Measurements from ENCODE around the gene SYT1. TPM values are rescaled to one million over a fixed set of nuclear protein-coding genes. Genes with fewer than 3 reads are reported as not detected.

Gene SYT1
- total and polyA plus RNA-seq, 4 donors, result 0.53 to 0.84 (median 0.64) TPM

DNA sequence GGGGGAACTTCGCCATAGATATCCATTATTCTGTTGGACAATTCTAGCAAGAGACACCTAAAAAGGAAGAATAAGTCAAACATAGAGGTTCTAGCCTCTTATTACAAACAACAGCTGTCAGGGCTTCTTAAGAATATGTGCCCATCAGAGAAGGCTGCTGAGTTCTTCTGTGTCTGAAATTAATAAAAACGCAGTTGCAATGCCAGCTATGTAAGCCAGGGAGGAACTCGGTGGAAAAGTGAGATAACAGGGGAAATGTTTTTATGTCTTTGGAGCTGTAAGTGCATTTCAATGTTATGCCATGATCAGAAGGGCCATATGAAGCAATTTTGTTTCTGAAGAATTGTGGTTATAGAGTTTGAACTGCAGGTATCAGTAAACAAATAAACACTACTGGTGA, 95.0 kb downstream of the SYT1 start:
- no peak overlapping the region for H3K9ac ChIP-seq (ENCODE audit: low read depth in 1 of 2, low read length in 2 of 2)
- H3K4me1 ChIP-seq (ENCODE audit: control insufficient read depth in 4 of 4, insufficient read depth in 4 of 4, low read length in 3 of 4), result no peaks in the 10 kb centered on the region
- H3K27ac ChIP-seq (ENCODE audit: low read depth in 1 of 2, low read length in 2 of 2), result no peak overlapping the region
- 67% methylated on average over 3 of the region's 3 CpGs for WGBS
- H3K27me3 ChIP-seq (ENCODE audit: control insufficient read depth in 4 of 4, insufficient read depth in 4 of 4, low read length in 3 of 4), result no peaks in the 10 kb centered on the region
- no peaks in the 10 kb centered on the region for H3K9me3 ChIP-seq (ENCODE audit: control insufficient read depth in 4 of 4, low read length in 3 of 4)
- H3K4me3 ChIP-seq (ENCODE audit: low read depth in 1 of 3, low read length in 3 of 3), result no peak overlapping the region
- TF ChIP-seq EGR1 (IDR thresholded peaks at IDR 0.05; ENCODE audit: low read depth in 2 of 2), result no peak
- TF ChIP-seq YY1 (IDR thresholded peaks at IDR 0.05), result no peak
- no peak for TF ChIP-seq TAF1 (conservative IDR thresholded peaks at IDR 0.05)
- no peak for TF ChIP-seq RAD21 (IDR thresholded peaks at IDR 0.05)
- no peak for TF ChIP-seq HNF4G (IDR thresholded peaks at IDR 0.05)
- TF ChIP-seq JUND (IDR thresholded peaks at IDR 0.05), result no peak
- no peak for TF ChIP-seq FOXA2 (IDR thresholded peaks at IDR 0.05)
- no peak for TF ChIP-seq SP1 (IDR thresholded peaks at IDR 0.05)
- no peak for TF ChIP-seq NR2F2 (IDR thresholded peaks at IDR 0.05)
- TF ChIP-seq, protein P1, sequence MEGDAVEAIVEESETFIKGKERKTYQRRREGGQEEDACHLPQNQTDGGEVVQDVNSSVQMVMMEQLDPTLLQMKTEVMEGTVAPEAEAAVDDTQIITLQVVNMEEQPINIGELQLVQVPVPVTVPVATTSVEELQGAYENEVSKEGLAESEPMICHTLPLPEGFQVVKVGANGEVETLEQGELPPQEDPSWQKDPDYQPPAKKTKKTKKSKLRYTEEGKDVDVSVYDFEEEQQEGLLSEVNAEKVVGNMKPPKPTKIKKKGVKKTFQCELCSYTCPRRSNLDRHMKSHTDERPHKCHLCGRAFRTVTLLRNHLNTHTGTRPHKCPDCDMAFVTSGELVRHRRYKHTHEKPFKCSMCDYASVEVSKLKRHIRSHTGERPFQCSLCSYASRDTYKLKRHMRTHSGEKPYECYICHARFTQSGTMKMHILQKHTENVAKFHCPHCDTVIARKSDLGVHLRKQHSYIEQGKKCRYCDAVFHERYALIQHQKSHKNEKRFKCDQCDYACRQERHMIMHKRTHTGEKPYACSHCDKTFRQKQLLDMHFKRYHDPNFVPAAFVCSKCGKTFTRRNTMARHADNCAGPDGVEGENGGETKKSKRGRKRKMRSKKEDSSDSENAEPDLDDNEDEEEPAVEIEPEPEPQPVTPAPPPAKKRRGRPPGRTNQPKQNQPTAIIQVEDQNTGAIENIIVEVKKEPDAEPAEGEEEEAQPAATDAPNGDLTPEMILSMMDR (IDR thresholded peaks at IDR 0.05; ENCODE audit: low read depth, low read length, missing input control), result no peak
- TF ChIP-seq GABPA (IDR thresholded peaks at IDR 0.05 in 1 of 2, conservative IDR thresholded peaks at IDR 0.05 in 1 of 2), result no peak
- no peak for TF ChIP-seq HNF4A (conservative IDR thresholded peaks at IDR 0.05)
- TF ChIP-seq, protein P2, sequence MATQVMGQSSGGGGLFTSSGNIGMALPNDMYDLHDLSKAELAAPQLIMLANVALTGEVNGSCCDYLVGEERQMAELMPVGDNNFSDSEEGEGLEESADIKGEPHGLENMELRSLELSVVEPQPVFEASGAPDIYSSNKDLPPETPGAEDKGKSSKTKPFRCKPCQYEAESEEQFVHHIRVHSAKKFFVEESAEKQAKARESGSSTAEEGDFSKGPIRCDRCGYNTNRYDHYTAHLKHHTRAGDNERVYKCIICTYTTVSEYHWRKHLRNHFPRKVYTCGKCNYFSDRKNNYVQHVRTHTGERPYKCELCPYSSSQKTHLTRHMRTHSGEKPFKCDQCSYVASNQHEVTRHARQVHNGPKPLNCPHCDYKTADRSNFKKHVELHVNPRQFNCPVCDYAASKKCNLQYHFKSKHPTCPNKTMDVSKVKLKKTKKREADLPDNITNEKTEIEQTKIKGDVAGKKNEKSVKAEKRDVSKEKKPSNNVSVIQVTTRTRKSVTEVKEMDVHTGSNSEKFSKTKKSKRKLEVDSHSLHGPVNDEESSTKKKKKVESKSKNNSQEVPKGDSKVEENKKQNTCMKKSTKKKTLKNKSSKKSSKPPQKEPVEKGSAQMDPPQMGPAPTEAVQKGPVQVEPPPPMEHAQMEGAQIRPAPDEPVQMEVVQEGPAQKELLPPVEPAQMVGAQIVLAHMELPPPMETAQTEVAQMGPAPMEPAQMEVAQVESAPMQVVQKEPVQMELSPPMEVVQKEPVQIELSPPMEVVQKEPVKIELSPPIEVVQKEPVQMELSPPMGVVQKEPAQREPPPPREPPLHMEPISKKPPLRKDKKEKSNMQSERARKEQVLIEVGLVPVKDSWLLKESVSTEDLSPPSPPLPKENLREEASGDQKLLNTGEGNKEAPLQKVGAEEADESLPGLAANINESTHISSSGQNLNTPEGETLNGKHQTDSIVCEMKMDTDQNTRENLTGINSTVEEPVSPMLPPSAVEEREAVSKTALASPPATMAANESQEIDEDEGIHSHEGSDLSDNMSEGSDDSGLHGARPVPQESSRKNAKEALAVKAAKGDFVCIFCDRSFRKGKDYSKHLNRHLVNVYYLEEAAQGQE (IDR thresholded peaks at IDR 0.05), result no peak
- no peak for DNase-seq (ENCODE audit: low spot score)
- H3K36me3 ChIP-seq (ENCODE audit: control insufficient read depth in 4 of 4, insufficient read depth in 3 of 4, low read depth in 1 of 4, low read length in 3 of 4), result no peaks in the 10 kb centered on the region

DNA sequence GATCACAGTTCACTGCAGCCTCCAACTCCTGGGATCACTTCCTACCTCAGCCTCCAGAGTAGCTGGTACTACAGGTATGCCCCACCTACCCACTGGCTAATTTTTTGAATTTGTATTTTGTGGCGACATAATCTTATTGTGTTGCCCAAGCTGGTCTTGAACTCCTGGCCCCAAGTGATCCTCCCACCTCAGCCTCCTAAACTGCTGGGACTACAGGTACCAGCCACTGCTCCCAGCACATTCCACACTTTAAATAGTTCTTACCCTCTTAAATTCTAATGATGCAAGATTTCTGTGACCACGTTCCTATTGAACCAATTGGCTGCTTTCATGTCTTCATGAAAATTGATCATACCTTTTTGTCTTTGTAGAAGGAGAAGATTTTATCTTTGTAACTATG, 96.6 kb downstream of the SYT1 start:
- H3K27ac ChIP-seq (ENCODE audit: low read depth in 1 of 2, low read length in 2 of 2), result no peak overlapping the region
- 90% methylated on average over 2 of the region's 2 CpGs for WGBS
- H3K36me3 ChIP-seq (ENCODE audit: control insufficient read depth in 4 of 4, insufficient read depth in 3 of 4, low read depth in 1 of 4, low read length in 3 of 4), result no peaks in the 10 kb centered on the region
- no peak overlapping the region for H3K9ac ChIP-seq (ENCODE audit: low read depth in 1 of 2, low read length in 2 of 2)
- TF ChIP-seq NR2F2 (IDR thresholded peaks at IDR 0.05), result no peak
- TF ChIP-seq, protein P3, sequence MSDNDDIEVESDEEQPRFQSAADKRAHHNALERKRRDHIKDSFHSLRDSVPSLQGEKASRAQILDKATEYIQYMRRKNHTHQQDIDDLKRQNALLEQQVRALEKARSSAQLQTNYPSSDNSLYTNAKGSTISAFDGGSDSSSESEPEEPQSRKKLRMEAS (IDR thresholded peaks at IDR 0.05), result no peak
- TF ChIP-seq, protein P4, sequence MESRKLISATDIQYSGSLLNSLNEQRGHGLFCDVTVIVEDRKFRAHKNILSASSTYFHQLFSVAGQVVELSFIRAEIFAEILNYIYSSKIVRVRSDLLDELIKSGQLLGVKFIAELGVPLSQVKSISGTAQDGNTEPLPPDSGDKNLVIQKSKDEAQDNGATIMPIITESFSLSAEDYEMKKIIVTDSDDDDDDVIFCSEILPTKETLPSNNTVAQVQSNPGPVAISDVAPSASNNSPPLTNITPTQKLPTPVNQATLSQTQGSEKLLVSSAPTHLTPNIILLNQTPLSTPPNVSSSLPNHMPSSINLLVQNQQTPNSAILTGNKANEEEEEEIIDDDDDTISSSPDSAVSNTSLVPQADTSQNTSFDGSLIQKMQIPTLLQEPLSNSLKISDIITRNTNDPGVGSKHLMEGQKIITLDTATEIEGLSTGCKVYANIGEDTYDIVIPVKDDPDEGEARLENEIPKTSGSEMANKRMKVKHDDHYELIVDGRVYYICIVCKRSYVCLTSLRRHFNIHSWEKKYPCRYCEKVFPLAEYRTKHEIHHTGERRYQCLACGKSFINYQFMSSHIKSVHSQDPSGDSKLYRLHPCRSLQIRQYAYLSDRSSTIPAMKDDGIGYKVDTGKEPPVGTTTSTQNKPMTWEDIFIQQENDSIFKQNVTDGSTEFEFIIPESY (IDR thresholded peaks at IDR 0.05), result no peak
- no peak for TF ChIP-seq HNF4A (conservative IDR thresholded peaks at IDR 0.05)
- TF ChIP-seq EGR1 (IDR thresholded peaks at IDR 0.05; ENCODE audit: low read depth in 2 of 2), result no peak
- no peak for TF ChIP-seq TAF1 (conservative IDR thresholded peaks at IDR 0.05)
- no peak for TF ChIP-seq HNF4G (IDR thresholded peaks at IDR 0.05)
- no peak for TF ChIP-seq JUND (IDR thresholded peaks at IDR 0.05)
- TF ChIP-seq, protein P1 (IDR thresholded peaks at IDR 0.05; ENCODE audit: low read depth, low read length, missing input control), result no peak
- no peaks in the 10 kb centered on the region for H3K27me3 ChIP-seq (ENCODE audit: control insufficient read depth in 4 of 4, insufficient read depth in 4 of 4, low read length in 3 of 4)
- no peak overlapping the region for H3K4me3 ChIP-seq (ENCODE audit: low read depth in 1 of 3, low read length in 3 of 3)
- DNase-seq (ENCODE audit: low spot score), result no peak
- no peaks in the 10 kb centered on the region for H3K4me1 ChIP-seq (ENCODE audit: control insufficient read depth in 4 of 4, insufficient read depth in 4 of 4, low read length in 3 of 4)
- no peaks in the 10 kb centered on the region for H3K9me3 ChIP-seq (ENCODE audit: control insufficient read depth in 4 of 4, low read length in 3 of 4)

Measured in liver (tissue), 9 donors.